SH-SY5Y (cell line): ENCODE measurements around the gene TMPRSS15.

Experiments used
- GATA2 ChIP-seq: IDR thresholded peaks from 2 replicates; pipeline ENCODE4 v1.6.1; 2011; ENCODE audit warnings: mild to moderate bottlenecking, low read depth, low read length
- GATA3 ChIP-seq: IDR thresholded peaks from 2 replicates; pipeline ENCODE4 v1.6.1; 2011; ENCODE audit warnings: low read depth, mild to moderate bottlenecking, low read length, moderate library complexity

GRCh38 chr21:18369115-18369514 lies 34.5 kb downstream of the TMPRSS15 start:
- TF ChIP-seq GATA2 (no peak), GATA3 (no peak)
